ENCODE data around the gene LYZ. TPM values are rescaled to one million over a fixed set of nuclear protein-coding genes. Genes with fewer than 3 reads are reported as not detected.

The LYZ gene
- total RNA-seq, 1 donor, result 8.3 TPM

- H3K79me2 ChIP-seq (ENCODE audit: insufficient read depth, low read length), result no peaks in the 10 kb centered on the region
- no peak overlapping the region for H3K27ac ChIP-seq (ENCODE audit: low read depth, low read length)
- no peaks in the 10 kb centered on the region for H3K9me3 ChIP-seq (ENCODE audit: low read depth, low read length)
- H2AFZ ChIP-seq (ENCODE audit: low read length), result no peak overlapping the region
- no peak overlapping the region for H3K4me3 ChIP-seq (ENCODE audit: insufficient read depth, low read length)
- H3K4me2 ChIP-seq (ENCODE audit: insufficient read depth, low read length), result no peak overlapping the region
- H3K27me3 ChIP-seq (ENCODE audit: insufficient read depth, low read length), result no peaks in the 10 kb centered on the region
- DNase-seq (ENCODE audit: insufficient read length, low spot score, missing footprints), result no peak
- peaks cover under 1% of the 10 kb centered on the region for H3K4me1 ChIP-seq (ENCODE audit: insufficient read depth, low read length)
- H4K20me1 ChIP-seq (ENCODE audit: insufficient read depth, low read length), result no peaks in the 10 kb centered on the region
- peaks cover 2% of the 10 kb centered on the region for H3K36me3 ChIP-seq (ENCODE audit: insufficient read depth, low read length)
- no peak for TF ChIP-seq CTCF (IDR thresholded peaks at IDR 0.05; ENCODE audit: extremely low read depth, low read depth, low read length)
Measured at GRCh38 chr12:69385038-69385437, 36.9 kb downstream of the LYZ start.

- DNase-seq (ENCODE audit: insufficient read length, low spot score, missing footprints), result no peak
- no peaks in the 10 kb centered on the region for H3K27me3 ChIP-seq (ENCODE audit: insufficient read depth, low read length)
- no peaks in the 10 kb centered on the region for H4K20me1 ChIP-seq (ENCODE audit: insufficient read depth, low read length)
- no peak overlapping the region for H3K4me3 ChIP-seq (ENCODE audit: insufficient read depth, low read length)
- no peak overlapping the region for H3K4me2 ChIP-seq (ENCODE audit: insufficient read depth, low read length)
- no peak for TF ChIP-seq CTCF (IDR thresholded peaks at IDR 0.05; ENCODE audit: extremely low read depth, low read depth, low read length)
- H2AFZ ChIP-seq (ENCODE audit: low read length), result no peak overlapping the region
- H3K9me3 ChIP-seq (ENCODE audit: low read depth, low read length), result no peaks in the 10 kb centered on the region
- no peaks in the 10 kb centered on the region for H3K79me2 ChIP-seq (ENCODE audit: insufficient read depth, low read length)
- H3K4me1 ChIP-seq (ENCODE audit: insufficient read depth, low read length), result peaks cover 3% of the 10 kb centered on the region
- no peak overlapping the region for H3K27ac ChIP-seq (ENCODE audit: low read depth, low read length)
- H3K36me3 ChIP-seq (ENCODE audit: insufficient read depth, low read length), result no peaks in the 10 kb centered on the region
Measured at GRCh38 chr12:69386921-69387320, 38.7 kb downstream of the LYZ start.

- no peaks in the 10 kb centered on the region for H3K79me2 ChIP-seq (ENCODE audit: insufficient read depth, low read length)
- peak; percentile 70 for DNase-seq (ENCODE audit: insufficient read length, low spot score, missing footprints)
- H3K27ac ChIP-seq (ENCODE audit: low read depth, low read length), result no peak overlapping the region
- peak; percentile 77 for TF ChIP-seq CTCF (IDR thresholded peaks at IDR 0.05; ENCODE audit: extremely low read depth, low read depth, low read length)
- no peaks in the 10 kb centered on the region for H3K36me3 ChIP-seq (ENCODE audit: insufficient read depth, low read length)
- peaks cover 9% of the 10 kb centered on the region for H3K4me1 ChIP-seq (ENCODE audit: insufficient read depth, low read length)
- no peak overlapping the region for H3K4me2 ChIP-seq (ENCODE audit: insufficient read depth, low read length)
- H2AFZ ChIP-seq (ENCODE audit: low read length), result no peak overlapping the region
- no peaks in the 10 kb centered on the region for H4K20me1 ChIP-seq (ENCODE audit: insufficient read depth, low read length)
- no peaks in the 10 kb centered on the region for H3K27me3 ChIP-seq (ENCODE audit: insufficient read depth, low read length)
- no peaks in the 10 kb centered on the region for H3K9me3 ChIP-seq (ENCODE audit: low read depth, low read length)
- no peak overlapping the region for H3K4me3 ChIP-seq (ENCODE audit: insufficient read depth, low read length)
Measured at GRCh38 chr12:69388371-69388770, 40.2 kb downstream of the LYZ start.

- no peak for DNase-seq (ENCODE audit: insufficient read length, low spot score, missing footprints)
Measured at GRCh38 chr12:69389831-69390230, 41.6 kb downstream of the LYZ start.

More at GRCh38 chr12:69389831-69390230, 41.6 kb downstream of the LYZ start:
- Histone ChIP-seq H3K9me3 (ENCODE audit: low read depth, low read length) (no peaks in the 10 kb centered on the region), H3K27ac (ENCODE audit: low read depth, low read length) (peak overlapping the region; percentile 37), H3K4me3 (ENCODE audit: insufficient read depth, low read length) (no peak overlapping the region), H4K20me1 (ENCODE audit: insufficient read depth, low read length) (no peaks in the 10 kb centered on the region), H3K79me2 (ENCODE audit: insufficient read depth, low read length) (no peaks in the 10 kb centered on the region), H3K36me3 (ENCODE audit: insufficient read depth, low read length) (no peaks in the 10 kb centered on the region), H2AFZ (ENCODE audit: low read length) (no peak overlapping the region), H3K27me3 (ENCODE audit: insufficient read depth, low read length) (no peaks in the 10 kb centered on the region), H3K4me1 (ENCODE audit: insufficient read depth, low read length) (peaks cover 9% of the 10 kb centered on the region), H3K4me2 (ENCODE audit: insufficient read depth, low read length) (peak overlapping the region; percentile 5)
- TF ChIP-seq CTCF (IDR thresholded peaks at IDR 0.05; ENCODE audit: extremely low read depth, low read depth, low read length), result no peak
